HG03460 (cell line): ENCODE results near the gene RSPH6A.
"Not testable (repeated sequence)": the region's sequence is repeated elsewhere in the genome, so short reads cannot be mapped to it uniquely, and the experiment has no call there.

Experiments used
- ATAC-seq: cut with Tn5 transposase; IDR thresholded peaks from one replicate; pipeline ENCODE4 v1.9.1; 2021; ENCODE audit not compliant: unreplicated experiment

RSPH6A gene

GRCh38 chr19:45766869-45767346 is 48.2 kb downstream of the RSPH6A start:
- no peak for ATAC-seq

- no peak for ATAC-seq
Measured at GRCh38 chr19:45766296-45766868, 48.7 kb downstream of the RSPH6A start.

- ATAC-seq: no peak
Measured at GRCh38 chr19:45765702-45766295, 49.3 kb downstream of the RSPH6A start.

GRCh38 chr19:45764945-45765701 is 50.0 kb downstream of the RSPH6A start:
- ATAC-seq: no peak

GRCh38 chr19:45764475-45764874 is 50.6 kb downstream of the RSPH6A start:
- ATAC-seq: no peak

GRCh38 chr19:45763691-45764294 is 51.3 kb downstream of the RSPH6A start:
- no peak for ATAC-seq

GRCh38 chr19:45762870-45763631 is 52.1 kb downstream of the RSPH6A start:
- ATAC-seq: no peak

- no peak for ATAC-seq
Measured at GRCh38 chr19:45761714-45762113, 53.4 kb downstream of the RSPH6A start.

- no peak for ATAC-seq
Measured at GRCh38 chr19:45758921-45759320, 56.2 kb downstream of the RSPH6A start.

- no peak for ATAC-seq
Measured at GRCh38 chr19:45757695-45758094, 57.4 kb downstream of the RSPH6A start.

GRCh38 chr19:45754323-45754722 is 60.8 kb downstream of the RSPH6A start:
- no peak for ATAC-seq

- ATAC-seq: no peak
Measured at GRCh38 chr19:45753548-45753947, 61.6 kb downstream of the RSPH6A start.

GRCh38 chr19:45752639-45753038 is 62.5 kb downstream of the RSPH6A start:
- no peak for ATAC-seq

- not testable (repeated sequence) for ATAC-seq
Measured at GRCh38 chr19:45751483-45751882, 63.6 kb downstream of the RSPH6A start.

GRCh38 chr19:45747513-45747912 is 67.6 kb downstream of the RSPH6A start:
- no peak for ATAC-seq

GRCh38 chr19:45746866-45747265 is 68.2 kb downstream of the RSPH6A start:
- no peak for ATAC-seq
